SK-N-SH treated with all-trans-retinoic acid at 6 μM for 48 hours (cell line): ENCODE data around the gene NHSL2.

Source experiments
- ATAC-seq: fragments of 200-7000 bp; cut with Tn5 transposase; 3 replicates; pipeline ENCODE4 v1.9.1; 2020; ENCODE audit warnings: mild to moderate bottlenecking, moderate library complexity
- BACH2 ChIP-seq: fragments of 250-450 bp; sonication (Bioruptor Pico); IDR thresholded peaks from 2 replicates; pipeline ENCODE4 v1.9.0; 2021; ENCODE audit warnings: mild to moderate bottlenecking, borderline replicate concordance
- CREB5 ChIP-seq: fragments of 250-450 bp; sonication (Bioruptor Pico); IDR thresholded peaks from 2 replicates; pipeline ENCODE4 v1.5.1; 2020; ENCODE audit warnings: low read depth, mild to moderate bottlenecking, moderate library complexity
- CSDC2 ChIP-seq: fragments of 250-450 bp; sonication (Bioruptor Pico); IDR thresholded peaks from 2 replicates; pipeline ENCODE4 v1.5.0; 2020; ENCODE audit warnings: mild to moderate bottlenecking, moderate library complexity
- CSRNP3 ChIP-seq: fragments of 250-450 bp; sonication (Bioruptor Pico); IDR thresholded peaks from 2 replicates; pipeline ENCODE4 v1.5.1; 2021; ENCODE audit warnings: mild to moderate bottlenecking, moderate library complexity
- ESRRG ChIP-seq: fragments of 250-450 bp; sonication (Bioruptor Pico); IDR thresholded peaks from 2 replicates; pipeline ENCODE4 v1.6.1; 2021; ENCODE audit warnings: mild to moderate bottlenecking
- GLIS3 ChIP-seq: fragments of 250-450 bp; sonication (Bioruptor Pico); IDR thresholded peaks from 2 replicates; pipeline ENCODE4 v1.5.0; 2020; ENCODE audit warnings: mild to moderate bottlenecking, moderate library complexity
- ISL1 ChIP-seq: fragments of 250-450 bp; sonication (Bioruptor Pico); IDR thresholded peaks from 2 replicates; pipeline ENCODE4 v2.1.2; 2022; ENCODE audit warnings: mild to moderate bottlenecking, moderate library complexity
- OSR1 ChIP-seq: fragments of 250-450 bp; sonication (Bioruptor Pico); IDR thresholded peaks from 2 replicates; pipeline ENCODE4 v1.8.0; 2022; ENCODE audit warnings: moderate library complexity, mild to moderate bottlenecking, inconsistent platforms
- PPARA ChIP-seq: fragments of 250-450 bp; sonication (Bioruptor Pico); IDR thresholded peaks from 2 replicates; pipeline ENCODE4 v1.5.0; 2020; ENCODE audit warnings: mild to moderate bottlenecking, borderline replicate concordance
- RARB ChIP-seq: fragments of 250-450 bp; sonication (Bioruptor Pico); IDR thresholded peaks from 2 replicates; pipeline ENCODE4 v1.8.0; 2021; ENCODE audit warnings: mild to moderate bottlenecking, moderate library complexity
- SNAI2 ChIP-seq: fragments of 250-450 bp; sonication (Bioruptor Pico); IDR thresholded peaks from 2 replicates; pipeline ENCODE4 v1.5.0; 2020; ENCODE audit warnings: mild to moderate bottlenecking, moderate library complexity
- TOX ChIP-seq: fragments of 250-450 bp; sonication (Bioruptor Pico); IDR thresholded peaks from 2 replicates; pipeline ENCODE4 v1.8.0; 2021; ENCODE audit warnings: mild to moderate bottlenecking, moderate library complexity, borderline replicate concordance
- TSHZ2 ChIP-seq: fragments of 250-450 bp; sonication (Bioruptor Pico); IDR thresholded peaks from 2 replicates; pipeline ENCODE4 v1.5.0; 2020; ENCODE audit warnings: mild to moderate bottlenecking, moderate library complexity
- ZC3H10 ChIP-seq: fragments of 250-450 bp; sonication (Bioruptor Pico); IDR thresholded peaks from 2 replicates; pipeline ENCODE4 v1.5.1; 2021; ENCODE audit warnings: mild to moderate bottlenecking, moderate library complexity
- ZFP3 ChIP-seq: fragments of 250-450 bp; sonication (Bioruptor Pico); IDR thresholded peaks from 2 replicates; pipeline ENCODE4 v1.5.0; 2020; ENCODE audit warnings: mild to moderate bottlenecking, moderate library complexity
- ZFP30 ChIP-seq: fragments of 450-650 bp; formaldehyde crosslinking; IDR thresholded peaks from 2 replicates; pipeline ENCODE4 v1.5.0; 2022; ENCODE audit warnings: mild to moderate bottlenecking, moderate library complexity
- ZNF565 ChIP-seq: fragments of 450-650 bp; formaldehyde crosslinking; conservative IDR thresholded peaks from 2 replicates; pipeline ENCODE4 v1.5.0; 2020; ENCODE audit warnings: low read depth, mild to moderate bottlenecking, moderate library complexity
- ZNF70 ChIP-seq: fragments of 450-650 bp; formaldehyde crosslinking; IDR thresholded peaks from 2 replicates; pipeline ENCODE4 v1.5.0; 2020; ENCODE audit warnings: mild to moderate bottlenecking, moderate library complexity
- ZNF8 ChIP-seq: fragments of 450-650 bp; formaldehyde crosslinking; IDR thresholded peaks from 2 replicates; pipeline ENCODE4 v1.5.0; 2020; ENCODE audit warnings: mild to moderate bottlenecking, moderate library complexity
- TF ChIP-seq, protein P1 (sequence below): fragments of 250-450 bp; sonication (Bioruptor Pico); IDR thresholded peaks from 2 replicates; pipeline ENCODE4 v1.8.0; 2020; ENCODE audit warnings: mild to moderate bottlenecking, moderate library complexity, borderline replicate concordance

The NHSL2 gene

GRCh38 chrX:72053508-72053907, 142.9 kb downstream of the NHSL2 start:
- no peak for ATAC-seq
- TF ChIP-seq ZNF565 (CRISPR knock-in tag) (no peak), ZFP3 (CRISPR knock-in tag) (peak; percentile 83)

GRCh38 chrX:72054779-72055489, 144.3 kb downstream of the NHSL2 start:
- TF ChIP-seq ZNF70 = no peak
- no peak for TF ChIP-seq CREB5 (CRISPR knock-in tag)
- TF ChIP-seq, protein P1, sequence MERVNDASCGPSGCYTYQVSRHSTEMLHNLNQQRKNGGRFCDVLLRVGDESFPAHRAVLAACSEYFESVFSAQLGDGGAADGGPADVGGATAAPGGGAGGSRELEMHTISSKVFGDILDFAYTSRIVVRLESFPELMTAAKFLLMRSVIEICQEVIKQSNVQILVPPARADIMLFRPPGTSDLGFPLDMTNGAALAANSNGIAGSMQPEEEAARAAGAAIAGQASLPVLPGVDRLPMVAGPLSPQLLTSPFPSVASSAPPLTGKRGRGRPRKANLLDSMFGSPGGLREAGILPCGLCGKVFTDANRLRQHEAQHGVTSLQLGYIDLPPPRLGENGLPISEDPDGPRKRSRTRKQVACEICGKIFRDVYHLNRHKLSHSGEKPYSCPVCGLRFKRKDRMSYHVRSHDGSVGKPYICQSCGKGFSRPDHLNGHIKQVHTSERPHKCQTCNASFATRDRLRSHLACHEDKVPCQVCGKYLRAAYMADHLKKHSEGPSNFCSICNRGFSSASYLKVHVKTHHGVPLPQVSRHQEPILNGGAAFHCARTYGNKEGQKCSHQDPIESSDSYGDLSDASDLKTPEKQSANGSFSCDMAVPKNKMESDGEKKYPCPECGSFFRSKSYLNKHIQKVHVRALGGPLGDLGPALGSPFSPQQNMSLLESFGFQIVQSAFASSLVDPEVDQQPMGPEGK (CRISPR knock-in tag) = no peak
- TF ChIP-seq ESRRG = no peak
- no peak for ATAC-seq

DNA sequence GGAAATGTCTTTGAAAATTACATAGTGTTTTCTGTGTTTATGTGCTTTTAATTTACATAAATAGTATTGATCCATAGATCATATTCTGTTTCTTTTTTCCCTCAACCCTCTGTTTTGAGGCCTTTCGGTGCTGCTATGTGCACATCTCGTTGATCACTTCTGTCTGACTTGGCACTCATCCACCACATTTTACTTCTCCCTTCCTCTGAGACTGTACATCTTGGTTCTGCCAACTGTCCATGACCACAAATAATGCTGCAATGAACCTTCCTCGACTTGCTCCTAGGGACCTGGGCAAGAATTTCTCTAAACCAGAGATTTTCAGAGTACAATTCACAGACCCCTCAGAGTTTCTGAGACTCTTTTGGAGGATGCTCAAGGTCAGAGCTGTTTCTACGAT, 146.7 kb downstream of the NHSL2 start:
- no peak for ATAC-seq
- TF ChIP-seq CSRNP3 (CRISPR knock-in tag) (no peak), PPARA (CRISPR knock-in tag) (no peak), TOX (CRISPR knock-in tag) (no peak), ZNF565 (CRISPR knock-in tag) (no peak), ZNF8 (no peak), ZFP3 (CRISPR knock-in tag) (no peak), CSDC2 (CRISPR knock-in tag) (no peak), ZNF70 (no peak), RARB (no peak), BACH2 (CRISPR knock-in tag) (no peak), CREB5 (CRISPR knock-in tag) (no peak), ISL1 (CRISPR knock-in tag) (no peak), TSHZ2 (no peak), ESRRG (no peak), ZC3H10 (no peak), SNAI2 (no peak), OSR1 (no peak), GLIS3 (CRISPR knock-in tag) (no peak), ZFP30 (CRISPR knock-in tag) (no peak)
- TF ChIP-seq, protein P1 (CRISPR knock-in tag) = no peak
